Activated naive CD4-positive, alpha-beta T cell treated with anti-CD3 and anti-CD28 coated beads, Interleukin-2, amount 50 U/mL, for 24 hours (primary cell): ENCODE data around the gene STK32C.

Experiments
- H3K27ac Mint-ChIP-seq: one replicate; pipeline ENCODE4 v1.8.0; 2021; ENCODE audit warnings: mild to moderate bottlenecking, mixed read lengths
- H3K27me3 Mint-ChIP-seq: one replicate; pipeline ENCODE4 v1.8.0; 2021; ENCODE audit warnings: mixed read lengths
- H3K36me3 Mint-ChIP-seq: one replicate; pipeline ENCODE4 v1.8.0; 2021; ENCODE audit warnings: mixed read lengths
- H3K4me1 Mint-ChIP-seq: one replicate; pipeline ENCODE4 v1.8.0; 2021; ENCODE audit warnings: mixed read lengths
- H3K4me3 Mint-ChIP-seq: one replicate; pipeline ENCODE4 v1.8.0; 2021; ENCODE audit warnings: mild to moderate bottlenecking, mixed read lengths
- H3K9me3 Mint-ChIP-seq: one replicate; pipeline ENCODE4 v1.8.0; 2021; ENCODE audit warnings: mixed read lengths

Gene STK32C

DNA sequence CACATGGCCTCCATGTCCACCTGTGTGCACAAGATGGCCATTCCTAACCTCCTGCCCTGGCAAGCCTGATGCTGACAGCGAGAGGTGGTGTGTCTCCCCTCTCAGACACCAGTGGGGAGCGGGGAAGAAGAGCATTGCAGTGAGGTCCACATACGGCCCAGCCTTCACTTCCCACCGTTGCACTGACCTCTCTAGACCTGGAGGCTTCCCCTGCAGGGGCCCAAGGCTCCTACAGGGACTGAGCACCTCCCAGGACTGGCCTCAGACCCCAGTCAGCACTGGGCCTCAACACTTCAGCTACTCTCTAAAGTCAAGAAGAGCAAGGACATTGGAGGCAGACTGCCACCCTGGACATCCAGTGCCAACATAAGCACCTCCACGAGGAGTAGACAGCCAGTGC lies 15.9 kb downstream of the STK32C start:
- Mint-ChIP-seq H3K27ac (no peak overlapping the region), H3K27me3 (no peaks in the 10 kb centered on the region), H3K4me1 (no peaks in the 10 kb centered on the region), H3K4me3 (no peak overlapping the region), H3K9me3 (no peaks in the 10 kb centered on the region), H3K36me3 (no peaks in the 10 kb centered on the region)

- Mint-ChIP-seq H3K4me1 (no peaks in the 10 kb centered on the region), H3K36me3 (no peaks in the 10 kb centered on the region), H3K27ac (no peak overlapping the region), H3K9me3 (no peaks in the 10 kb centered on the region), H3K27me3 (no peaks in the 10 kb centered on the region), H3K4me3 (no peak overlapping the region)
These were observed 17.1 kb downstream of the STK32C start for GRCh38 chr10:132290631-132291030.

GRCh38 chr10:132289439-132289838 lies 18.3 kb downstream of the STK32C start:
- Mint-ChIP-seq H3K27me3 (no peaks in the 10 kb centered on the region), H3K9me3 (no peaks in the 10 kb centered on the region), H3K27ac (no peak overlapping the region), H3K4me1 (no peaks in the 10 kb centered on the region), H3K36me3 (no peaks in the 10 kb centered on the region), H3K4me3 (no peak overlapping the region)

GRCh38 chr10:132283604-132284382 lies 24.0 kb downstream of the STK32C start:
- Mint-ChIP-seq H3K27me3 (no peaks in the 10 kb centered on the region), H3K4me1 (peaks cover 5% of the 10 kb centered on the region), H3K9me3 (no peaks in the 10 kb centered on the region), H3K36me3 (no peaks in the 10 kb centered on the region), H3K4me3 (no peak overlapping the region), H3K27ac (no peak overlapping the region)

DNA sequence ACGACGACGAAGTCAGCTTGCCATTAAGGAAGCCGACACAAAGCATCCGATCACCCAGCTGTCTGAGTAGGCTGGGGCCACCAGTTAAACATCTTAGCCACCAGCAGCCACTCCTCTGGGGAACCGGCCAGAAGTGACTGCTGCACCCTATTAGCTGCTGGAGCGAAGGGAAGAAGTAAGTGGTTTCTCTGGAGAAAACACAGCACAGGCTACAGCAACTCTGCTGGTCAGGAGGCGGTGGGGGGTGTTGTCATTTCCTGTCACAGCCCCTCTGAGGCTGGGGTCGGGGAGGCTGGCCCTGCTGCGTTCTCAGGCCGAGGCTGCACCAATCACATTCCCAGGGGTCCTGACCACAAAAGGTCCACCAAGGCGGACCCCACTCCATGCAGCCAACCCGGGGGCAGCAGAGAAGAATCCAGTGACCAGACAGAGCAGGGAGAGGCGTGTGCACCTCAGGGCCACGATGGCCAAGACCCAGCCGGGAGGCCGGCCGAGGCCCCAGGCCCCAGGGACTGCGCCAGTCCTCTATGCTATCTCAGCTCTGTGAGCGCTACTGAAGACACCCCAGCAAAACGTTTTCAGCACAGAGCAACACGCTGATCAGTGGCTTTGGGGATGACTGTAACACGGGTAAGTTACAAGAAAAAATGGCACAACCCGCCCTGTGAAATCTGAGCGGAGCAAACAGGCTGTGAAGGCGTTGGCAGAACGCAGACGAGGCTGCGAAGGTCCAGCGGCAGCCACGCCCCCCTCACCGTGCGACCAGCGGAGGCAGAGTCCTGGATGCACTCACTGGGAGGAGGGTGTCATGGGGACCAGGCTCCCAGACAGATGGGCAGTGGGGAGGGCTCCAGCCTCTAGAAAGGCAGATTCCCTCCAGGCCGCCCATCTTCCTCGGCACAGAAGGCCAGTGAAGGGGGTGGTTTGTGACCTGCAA lies 24.8 kb downstream of the STK32C start:
- peaks cover 5% of the 10 kb centered on the region for H3K4me1 Mint-ChIP-seq
- H3K27me3 Mint-ChIP-seq = no peaks in the 10 kb centered on the region
- H3K27ac Mint-ChIP-seq = no peak overlapping the region
- H3K9me3 Mint-ChIP-seq = no peaks in the 10 kb centered on the region
- no peak overlapping the region for H3K4me3 Mint-ChIP-seq
- no peaks in the 10 kb centered on the region for H3K36me3 Mint-ChIP-seq

DNA sequence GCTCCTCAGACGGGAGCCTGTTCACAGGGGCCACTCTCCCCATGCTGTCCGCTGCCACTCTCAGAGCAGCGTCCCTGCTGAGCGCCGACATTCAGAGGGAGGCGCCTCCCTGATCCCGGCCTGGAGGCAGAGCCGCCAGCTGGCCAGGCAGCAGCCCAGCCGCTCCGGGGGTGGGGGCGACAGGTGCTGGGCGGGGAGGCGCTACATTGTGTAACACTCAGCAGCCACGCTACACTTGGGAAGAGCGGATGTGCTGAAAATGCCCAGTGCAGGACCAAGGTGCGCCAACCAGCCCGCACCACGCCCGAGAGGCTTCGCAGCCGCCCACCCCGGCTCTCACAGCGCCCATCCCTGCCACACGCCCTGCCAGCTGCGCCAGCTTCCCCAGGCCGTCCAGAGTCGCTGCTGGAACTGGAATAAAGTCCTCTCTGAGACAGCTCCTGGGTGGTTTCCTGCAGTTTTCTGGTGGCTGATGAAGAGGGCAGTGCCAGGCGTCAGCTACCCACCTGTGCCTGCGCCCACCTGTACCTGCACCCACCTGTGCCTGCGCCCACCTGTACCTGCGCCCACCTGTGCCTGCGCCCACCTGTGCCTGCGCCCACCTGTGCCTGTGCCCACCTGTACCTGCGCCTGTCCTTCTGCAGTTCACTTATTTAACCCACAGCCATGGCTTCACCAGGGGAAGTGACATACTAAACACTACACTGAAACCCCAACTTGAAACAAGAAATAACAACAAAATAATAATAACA lies 25.7 kb downstream of the STK32C start:
- Mint-ChIP-seq H3K9me3 (no peaks in the 10 kb centered on the region), H3K36me3 (no peaks in the 10 kb centered on the region), H3K27ac (no peak overlapping the region), H3K4me3 (no peak overlapping the region), H3K27me3 (no peaks in the 10 kb centered on the region), H3K4me1 (peaks cover 5% of the 10 kb centered on the region)

DNA sequence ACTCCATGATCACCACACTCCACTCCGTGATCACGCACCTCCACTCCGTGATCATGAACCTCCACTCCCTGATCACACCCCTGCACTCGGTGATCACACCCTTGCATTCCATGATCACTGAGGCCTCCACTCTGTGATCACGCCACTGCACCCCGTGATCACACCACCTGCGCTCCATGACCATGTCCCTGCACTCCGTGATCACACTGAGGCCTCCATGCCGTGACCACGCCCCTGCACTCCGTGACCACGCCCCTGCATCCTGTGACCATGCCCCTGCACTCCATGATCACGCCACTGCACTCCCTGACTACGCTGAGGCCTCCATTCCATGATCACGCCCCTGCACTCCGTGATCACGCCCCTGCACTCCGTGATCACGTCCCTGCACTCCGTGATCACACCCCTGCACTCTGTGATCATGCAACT lies 27.1 kb downstream of the STK32C start:
- no peak overlapping the region for H3K27ac Mint-ChIP-seq
- no peaks in the 10 kb centered on the region for H3K9me3 Mint-ChIP-seq
- peaks cover 5% of the 10 kb centered on the region for H3K4me1 Mint-ChIP-seq
- H3K4me3 Mint-ChIP-seq = no peak overlapping the region
- no peaks in the 10 kb centered on the region for H3K36me3 Mint-ChIP-seq
- H3K27me3 Mint-ChIP-seq = no peaks in the 10 kb centered on the region

DNA sequence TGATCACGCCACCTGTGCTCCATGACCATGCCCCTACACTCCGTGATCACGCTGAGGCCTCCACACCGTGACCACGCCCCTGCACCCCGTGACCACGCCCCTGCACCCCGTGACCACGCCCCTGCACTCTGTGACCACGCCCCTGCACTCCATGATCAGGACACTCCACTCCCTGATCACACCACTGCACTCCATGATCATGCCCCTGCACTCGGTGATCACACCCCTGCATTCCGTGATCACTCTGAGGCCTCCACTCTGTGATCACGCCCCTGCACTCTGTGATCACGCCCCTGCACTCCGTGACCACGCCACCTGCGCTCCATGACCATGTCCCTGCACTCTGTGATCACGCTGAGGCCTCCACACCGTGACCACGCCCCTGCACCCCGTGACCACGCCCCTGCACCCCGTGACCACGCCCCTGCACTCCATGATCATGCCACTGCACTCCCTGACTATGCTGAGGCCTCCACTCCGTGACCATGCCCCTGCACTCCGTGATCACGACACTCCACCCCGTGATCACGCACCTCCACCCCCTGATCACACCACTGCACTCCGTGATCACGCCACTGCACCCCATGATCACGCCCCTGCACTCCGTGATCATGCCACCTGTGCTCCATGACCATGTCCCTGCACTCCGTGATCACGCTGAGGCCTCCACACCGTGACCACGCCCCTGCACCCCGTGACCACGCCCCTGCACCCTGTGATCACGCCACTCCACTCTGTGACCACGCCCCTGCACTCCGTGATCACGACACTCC lies 27.7 kb downstream of the STK32C start:
- no peaks in the 10 kb centered on the region for H3K9me3 Mint-ChIP-seq

GRCh38 chr10:132277311-132277741 lies 30.4 kb downstream of the STK32C start:
- H3K4me1 Mint-ChIP-seq = peaks cover 5% of the 10 kb centered on the region
- no peak overlapping the region for H3K27ac Mint-ChIP-seq
- no peaks in the 10 kb centered on the region for H3K9me3 Mint-ChIP-seq
- H3K4me3 Mint-ChIP-seq = no peak overlapping the region
- H3K27me3 Mint-ChIP-seq = no peaks in the 10 kb centered on the region
- no peaks in the 10 kb centered on the region for H3K36me3 Mint-ChIP-seq

More for the DNA sequence above, 27.7 kb downstream of the STK32C start:
- Mint-ChIP-seq H3K4me3 (no peak overlapping the region), H3K27me3 (no peaks in the 10 kb centered on the region), H3K36me3 (no peaks in the 10 kb centered on the region), H3K4me1 (peaks cover 5% of the 10 kb centered on the region), H3K27ac (no peak overlapping the region)

GRCh38 chr10:132276706-132277105 lies 31.0 kb downstream of the STK32C start:
- H3K27ac Mint-ChIP-seq = no peak overlapping the region
- H3K36me3 Mint-ChIP-seq = no peaks in the 10 kb centered on the region
- no peaks in the 10 kb centered on the region for H3K27me3 Mint-ChIP-seq
- H3K9me3 Mint-ChIP-seq = no peaks in the 10 kb centered on the region
- H3K4me1 Mint-ChIP-seq = peaks cover 5% of the 10 kb centered on the region
- no peak overlapping the region for H3K4me3 Mint-ChIP-seq

DNA sequence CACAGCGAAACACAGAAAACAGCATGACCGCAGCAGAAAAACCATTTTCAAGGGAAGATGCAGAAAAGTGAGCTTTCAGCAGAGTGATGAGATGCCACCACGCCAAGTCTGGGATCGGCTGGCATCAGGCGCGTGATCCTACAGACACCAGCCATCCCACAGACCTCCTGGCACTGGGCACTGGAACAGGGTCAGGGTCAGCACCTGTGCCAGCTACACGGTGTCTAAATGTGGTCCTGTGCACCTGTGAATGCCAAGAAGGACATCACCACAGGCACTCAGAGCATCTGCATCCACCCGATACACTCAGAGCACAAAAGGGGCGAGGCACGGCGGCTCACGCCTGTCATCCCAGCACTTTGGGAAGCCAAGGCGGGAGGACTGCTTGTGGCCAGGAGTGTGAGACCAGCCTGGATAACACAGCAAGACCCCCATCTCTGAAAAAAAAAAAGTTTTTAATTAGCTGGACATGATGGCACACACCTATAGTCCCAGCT lies 31.5 kb downstream of the STK32C start:
- H3K4me1 Mint-ChIP-seq = peaks cover 5% of the 10 kb centered on the region

DNA sequence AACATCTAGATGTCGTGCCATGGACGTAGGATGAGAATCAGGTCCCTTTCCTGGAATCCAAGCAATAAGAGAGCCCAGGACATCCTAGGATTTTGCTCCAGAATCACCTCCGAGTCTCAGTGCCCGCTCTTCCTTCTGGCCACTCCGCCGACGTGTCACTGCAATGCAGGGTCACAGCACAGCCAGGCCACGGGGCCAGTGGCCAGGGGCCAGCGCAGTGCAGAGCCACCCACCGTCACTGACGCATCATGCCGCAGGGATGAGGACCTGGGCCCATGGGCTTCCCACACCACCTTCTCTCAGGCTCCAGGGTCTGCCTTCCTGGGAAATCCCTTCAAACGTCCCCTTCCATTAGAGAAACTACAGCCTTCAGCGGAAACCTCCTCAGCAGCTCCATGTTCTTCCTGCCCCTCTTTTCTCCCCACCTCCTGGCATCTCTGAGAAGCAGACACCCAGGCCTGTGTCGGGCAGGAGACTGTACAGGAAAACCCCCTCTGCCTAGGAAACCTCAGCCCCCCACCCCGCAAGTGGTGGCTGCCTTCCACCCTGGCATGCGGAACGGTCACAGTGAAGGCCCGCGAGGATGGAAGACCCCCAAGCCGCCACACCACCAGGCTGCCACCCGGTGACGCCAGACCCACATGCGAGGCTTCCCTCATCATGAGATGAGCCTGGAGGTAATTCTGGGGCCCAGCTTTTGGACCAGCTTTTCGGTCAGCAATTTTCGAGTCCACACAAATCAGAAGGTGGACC lies 32.1 kb downstream of the STK32C start:
- peaks cover 1% of the 10 kb centered on the region for H3K4me1 Mint-ChIP-seq
- H3K4me3 Mint-ChIP-seq = no peak overlapping the region
- no peaks in the 10 kb centered on the region for H3K9me3 Mint-ChIP-seq
- no peaks in the 10 kb centered on the region for H3K36me3 Mint-ChIP-seq
- H3K27me3 Mint-ChIP-seq = no peaks in the 10 kb centered on the region
- H3K27ac Mint-ChIP-seq = no peak overlapping the region

More for the DNA sequence above, 31.5 kb downstream of the STK32C start:
- Mint-ChIP-seq H3K4me3 (no peak overlapping the region), H3K36me3 (no peaks in the 10 kb centered on the region), H3K27ac (no peak overlapping the region), H3K27me3 (no peaks in the 10 kb centered on the region), H3K9me3 (no peaks in the 10 kb centered on the region)

- no peaks in the 10 kb centered on the region for H3K36me3 Mint-ChIP-seq
- no peaks in the 10 kb centered on the region for H3K9me3 Mint-ChIP-seq
- no peak overlapping the region for H3K4me3 Mint-ChIP-seq
- no peaks in the 10 kb centered on the region for H3K27me3 Mint-ChIP-seq
- H3K27ac Mint-ChIP-seq = no peak overlapping the region
- no peaks in the 10 kb centered on the region for H3K4me1 Mint-ChIP-seq
These were observed 32.8 kb downstream of the STK32C start for GRCh38 chr10:132274986-132275385.

- H3K27me3 Mint-ChIP-seq = no peaks in the 10 kb centered on the region
- no peak overlapping the region for H3K4me3 Mint-ChIP-seq
- H3K27ac Mint-ChIP-seq = no peak overlapping the region
- no peaks in the 10 kb centered on the region for H3K36me3 Mint-ChIP-seq
- H3K9me3 Mint-ChIP-seq = no peaks in the 10 kb centered on the region
- no peaks in the 10 kb centered on the region for H3K4me1 Mint-ChIP-seq
These were observed 33.2 kb downstream of the STK32C start for GRCh38 chr10:132274581-132274980.
